T follicular helper cell (primary cell): ENCODE data around the gene SSRP1.

Experiments used
- DNase-seq: peaks from one replicate; pipeline ENCODE4 v3.0.0-alpha.2; 2020; ENCODE audit warnings: low read depth

SSRP1 gene

DNA sequence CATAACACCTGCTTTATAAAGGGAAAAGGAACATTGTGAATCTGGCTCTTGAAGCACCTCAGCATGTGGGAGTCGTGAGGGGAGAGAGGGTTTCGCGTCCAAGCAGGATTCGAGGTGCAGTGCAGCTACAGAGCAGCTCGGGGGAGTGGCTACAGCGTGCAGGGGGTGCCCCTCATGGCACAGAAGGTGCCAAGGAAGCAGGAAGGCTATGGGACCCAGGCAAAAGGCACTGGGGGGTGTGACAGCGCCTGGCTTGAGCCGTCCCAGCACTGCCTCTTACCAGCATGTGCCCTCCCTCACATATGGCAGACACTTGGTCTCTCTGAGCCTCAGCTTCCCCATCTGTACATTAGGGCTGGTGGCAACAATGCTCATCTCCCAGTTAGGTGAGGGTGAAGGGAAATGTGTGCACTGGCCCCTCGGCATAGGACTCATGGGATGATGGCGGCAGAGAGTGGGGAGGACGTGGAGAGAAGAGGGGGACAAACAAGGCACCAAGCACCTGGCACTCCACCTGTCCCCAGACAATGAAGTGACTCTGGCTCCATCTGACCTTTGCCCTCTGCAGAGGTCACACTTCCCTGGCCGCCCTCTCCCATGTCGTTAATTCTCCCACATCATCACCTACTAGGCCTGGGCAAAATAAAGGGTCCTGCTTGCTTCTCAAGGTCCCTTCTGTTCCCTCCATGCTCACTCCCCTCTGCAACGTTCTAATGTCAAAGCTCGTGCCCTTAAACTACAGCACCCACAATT lies 21.3 kb downstream of the SSRP1 start:
- DNase-seq: no peak

DNA sequence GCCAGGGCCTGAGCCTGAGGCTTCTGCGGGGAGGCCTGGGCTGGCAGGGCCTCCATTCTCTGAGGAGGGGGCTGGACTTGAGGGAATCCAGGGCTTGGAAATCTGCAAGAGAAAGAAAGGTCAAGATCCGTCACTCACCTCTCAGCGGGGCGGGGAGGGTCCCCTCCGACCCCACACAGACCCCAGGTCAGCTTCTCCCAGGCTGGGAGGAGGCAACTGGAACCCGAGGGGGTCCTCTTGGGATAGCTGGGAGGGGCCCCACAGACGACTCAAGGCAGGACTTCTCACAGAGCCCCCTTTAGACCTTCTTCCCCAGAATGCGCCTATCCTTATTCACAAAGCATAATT lies 21.9 kb downstream of the SSRP1 start:
- DNase-seq: no peak

DNA sequence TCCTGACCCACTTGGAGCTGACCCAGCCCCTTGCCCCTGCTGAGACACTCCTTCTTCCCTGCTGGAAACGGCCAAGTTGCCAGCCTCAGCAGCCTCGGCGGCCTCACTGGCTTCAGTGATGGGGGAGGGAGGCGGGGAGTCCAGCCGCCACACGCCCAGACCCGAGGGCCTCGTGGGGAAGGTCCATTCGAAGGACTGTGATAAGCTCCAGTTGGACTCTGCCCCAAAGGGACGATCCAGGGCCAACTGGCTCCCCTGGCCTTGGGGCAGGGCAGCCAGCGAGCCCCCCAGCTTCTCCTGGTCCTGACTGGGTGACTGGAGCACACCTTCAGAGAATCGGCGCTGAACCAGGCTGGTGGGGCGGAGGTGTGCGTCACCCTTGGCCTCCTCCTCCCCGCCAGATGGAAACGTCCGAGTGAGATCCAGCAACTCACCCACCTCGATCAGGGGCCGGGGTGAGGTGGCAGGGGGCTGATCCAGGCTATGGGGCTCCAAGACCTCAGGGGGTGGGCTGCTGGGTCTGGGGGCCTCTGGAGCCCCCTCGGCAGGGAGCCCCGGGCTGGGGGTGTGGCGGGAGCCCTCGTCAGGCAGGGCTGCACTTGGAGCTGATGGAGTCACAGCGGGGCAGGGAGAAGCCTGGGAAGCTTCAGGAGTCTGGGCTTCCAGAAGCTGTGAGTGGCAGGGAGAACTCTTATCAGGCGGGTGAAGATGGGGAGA lies 22.5 kb downstream of the SSRP1 start:
- no peak for DNase-seq

DNA sequence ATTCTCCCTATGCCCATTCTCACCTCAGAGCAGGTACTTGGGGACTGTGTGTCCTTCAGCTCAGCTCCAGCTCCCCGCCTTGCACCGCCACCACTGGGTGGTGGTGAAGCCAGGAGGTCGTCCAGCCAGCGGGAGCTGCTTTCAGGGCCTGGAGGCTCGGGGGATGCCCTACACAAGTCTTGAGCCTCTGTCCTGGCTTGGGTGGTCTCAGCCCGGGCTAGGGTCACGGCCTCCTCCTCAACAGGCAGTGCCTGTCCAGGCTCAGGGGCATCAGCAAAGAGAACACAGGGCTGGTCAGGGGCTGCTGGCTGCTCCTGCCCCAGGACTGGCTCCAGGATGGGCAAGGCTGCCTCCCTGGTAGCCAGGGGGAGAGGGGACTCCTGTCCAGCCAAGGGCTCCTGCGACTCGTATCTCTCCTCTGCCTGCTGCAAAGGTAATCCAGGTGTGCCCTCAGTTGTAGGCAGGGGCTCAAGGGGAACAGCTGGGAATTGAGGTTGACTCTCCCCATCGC lies 23.1 kb downstream of the SSRP1 start:
- DNase-seq: no peak

DNA sequence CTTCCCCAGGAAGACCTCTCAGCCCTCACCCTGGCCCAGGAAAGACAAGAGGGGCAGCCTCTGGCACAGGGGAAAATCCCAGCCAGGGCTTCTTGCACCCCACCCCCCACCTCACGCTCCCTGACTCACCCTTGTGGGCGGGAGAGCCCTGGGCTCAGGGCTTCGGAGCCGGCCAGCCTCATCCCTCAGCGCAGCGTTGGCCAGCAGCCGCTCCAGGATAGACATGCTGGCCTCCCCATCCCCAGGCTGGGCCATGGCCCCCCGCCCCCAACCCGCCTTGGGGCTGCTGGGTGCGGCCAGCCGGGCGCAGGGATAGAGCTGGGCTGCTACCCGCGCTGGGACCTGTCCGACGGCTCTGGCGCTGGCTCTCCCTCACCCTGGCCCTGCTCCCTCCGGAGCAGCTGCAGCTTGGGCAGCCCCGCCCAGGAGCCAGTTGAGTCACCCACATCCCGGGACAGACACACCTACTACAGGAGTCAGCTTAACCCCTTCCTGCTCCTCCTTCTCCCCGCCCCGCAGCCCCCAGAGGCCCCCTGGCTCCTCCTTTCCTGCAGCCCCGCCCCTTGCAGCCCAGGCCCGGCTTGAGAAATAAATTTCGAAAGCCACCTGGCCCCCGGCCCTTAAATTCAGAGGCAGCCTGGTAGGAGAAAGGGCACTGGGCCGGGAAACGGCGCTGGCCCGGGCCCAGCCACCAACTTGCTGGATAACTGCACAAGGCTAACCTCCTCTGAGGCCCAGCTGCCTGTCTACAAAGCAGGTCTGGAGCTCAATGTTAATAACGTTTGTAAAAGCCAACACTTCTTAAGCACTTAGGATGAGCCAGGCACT lies 24.4 kb downstream of the SSRP1 start:
- no peak for DNase-seq

DNA sequence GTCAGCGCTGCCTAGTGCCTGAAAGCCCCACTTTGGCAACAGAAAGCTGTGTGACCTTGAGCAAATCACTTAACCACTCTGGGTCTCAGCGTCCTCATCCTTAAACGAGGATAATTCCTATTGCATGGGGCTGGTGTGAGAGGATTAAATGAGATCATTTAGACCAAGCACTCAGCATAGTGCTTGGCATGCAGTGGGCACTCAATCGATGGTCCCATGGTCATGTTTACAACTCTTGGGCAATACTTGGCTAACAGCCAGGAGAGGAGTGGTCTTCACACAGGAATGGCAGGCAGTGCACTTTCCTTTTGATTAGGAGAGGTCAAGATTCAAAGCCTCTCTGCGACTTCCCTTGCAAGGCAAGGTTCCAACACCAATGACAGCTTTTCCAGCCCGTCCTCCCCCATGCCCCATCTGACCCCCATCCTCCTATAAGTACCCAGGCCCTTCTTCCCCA lies 25.0 kb downstream of the SSRP1 start:
- no peak for DNase-seq

DNA sequence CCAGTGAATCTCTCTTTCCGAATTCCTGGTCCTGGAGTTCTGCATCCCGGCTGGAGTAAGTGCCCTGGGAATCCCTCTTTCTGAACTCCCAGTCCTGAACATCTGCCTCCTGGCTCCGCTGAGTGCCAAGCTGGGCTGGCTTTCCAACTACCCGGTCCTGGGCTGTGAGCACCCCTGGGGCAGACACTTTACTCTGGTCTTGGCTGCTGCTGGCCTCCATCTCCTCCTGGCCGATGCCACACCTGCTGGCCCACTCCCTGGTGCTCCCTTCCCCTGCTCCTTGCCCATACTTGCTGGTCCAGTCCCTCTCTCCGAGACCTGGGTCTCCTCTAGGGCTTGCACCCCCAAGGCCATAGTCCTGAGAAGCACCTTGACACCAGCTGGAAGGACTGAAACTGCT lies 25.6 kb downstream of the SSRP1 start:
- no peak for DNase-seq

DNA sequence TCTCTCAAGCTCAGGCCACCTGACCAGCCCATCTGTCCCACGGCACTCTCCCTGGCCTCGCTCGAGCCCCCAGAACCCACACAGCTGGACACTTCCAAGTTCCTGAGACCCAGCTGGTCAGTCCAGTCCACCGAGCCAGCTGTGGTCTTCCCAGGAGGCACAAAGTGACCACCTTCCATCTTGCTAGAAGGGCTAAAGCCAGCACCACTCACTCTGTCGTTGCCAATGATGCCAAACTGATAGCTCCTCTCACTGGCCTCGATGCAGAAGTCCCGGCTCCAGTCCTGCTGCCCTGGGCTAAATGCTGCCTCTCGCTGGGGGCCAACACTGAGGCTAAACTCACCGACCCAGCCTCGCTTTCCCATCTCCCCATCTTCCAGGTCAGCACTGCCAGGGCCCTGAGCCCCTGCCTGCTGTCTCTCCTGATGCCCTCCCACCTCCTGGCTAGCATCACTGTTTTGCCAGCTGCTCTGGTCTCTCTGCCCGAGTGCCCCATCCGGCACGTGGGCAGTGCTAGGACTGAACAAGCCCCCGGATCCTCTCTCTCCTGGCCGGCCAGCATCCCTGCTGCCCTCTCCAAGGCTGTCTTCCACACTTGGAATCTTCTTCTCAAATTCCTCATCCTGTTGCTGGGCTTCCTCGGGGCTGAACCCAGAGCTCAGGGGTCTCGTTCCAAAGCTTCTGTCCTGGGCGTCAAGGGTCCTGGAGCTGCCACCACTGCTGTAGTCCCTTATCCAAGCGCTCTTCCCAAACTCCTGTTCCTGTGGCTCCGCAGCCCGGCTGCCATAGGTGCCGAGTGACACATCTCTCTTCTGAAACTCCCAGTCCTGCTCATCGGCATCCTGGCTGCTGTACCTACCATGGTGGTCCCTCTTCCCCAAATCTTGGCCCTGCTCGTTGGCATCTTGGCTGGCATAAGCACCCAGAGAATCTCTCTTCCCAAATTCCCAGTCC lies 26.3 kb downstream of the SSRP1 start:
- no peak for DNase-seq

DNA sequence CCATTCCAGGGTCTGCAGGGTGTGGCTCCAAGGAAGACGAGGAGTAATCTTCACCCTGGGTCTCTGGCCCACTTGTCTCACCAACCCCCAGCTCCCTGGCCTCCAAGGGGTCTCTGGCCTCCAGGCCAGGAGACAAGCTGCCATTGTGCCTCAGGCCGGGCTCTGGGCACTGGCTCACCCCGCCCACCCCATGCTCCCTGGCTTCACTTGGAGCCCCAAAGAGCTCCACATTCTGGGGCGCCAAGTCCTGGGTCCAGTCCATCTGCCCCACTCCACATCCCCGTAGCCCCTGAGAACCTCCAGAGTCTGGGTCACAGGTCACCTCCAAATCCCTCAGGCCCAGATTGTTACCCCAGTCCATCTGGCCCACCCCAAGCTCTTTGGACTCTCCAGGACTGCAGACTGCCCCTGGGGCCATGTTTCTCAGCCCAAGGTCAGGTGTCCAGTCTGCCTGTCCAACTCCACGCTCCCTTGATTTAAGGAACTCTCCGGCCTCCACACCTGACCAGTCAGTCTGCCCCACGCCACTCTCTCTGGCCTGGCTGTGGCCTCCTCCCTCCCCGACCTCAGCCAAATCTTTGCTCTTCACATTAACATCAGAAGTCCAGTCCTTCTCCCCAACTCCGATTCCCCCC lies 27.1 kb downstream of the SSRP1 start:
- no peak for DNase-seq

DNA sequence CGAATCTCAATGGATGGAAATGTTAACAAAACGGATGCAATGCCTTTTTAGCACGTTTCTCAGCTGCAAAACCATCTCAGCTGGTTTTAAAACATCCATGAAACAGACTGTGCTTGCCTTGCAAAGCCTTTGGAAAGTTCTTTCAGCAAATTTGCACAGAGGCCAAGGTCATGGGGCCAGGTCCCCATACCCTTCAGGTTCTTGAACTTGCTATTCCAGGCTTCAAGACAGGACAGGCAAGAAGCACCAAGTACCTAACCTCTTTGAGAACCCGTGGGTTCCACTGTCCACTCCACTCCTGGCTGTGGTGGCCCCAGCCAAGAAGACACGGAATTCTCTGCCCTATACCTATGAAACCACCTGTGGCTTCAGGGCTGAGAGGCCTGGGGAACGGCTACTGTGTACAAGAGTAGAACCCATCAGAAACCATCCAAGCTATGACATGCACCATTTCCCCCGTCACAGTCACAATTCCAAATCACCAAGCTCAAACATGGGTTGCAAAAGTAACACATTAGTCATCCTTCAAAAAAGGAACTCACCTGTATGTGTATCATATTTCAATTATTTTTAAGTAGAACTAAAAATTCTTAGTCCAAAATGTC lies 27.9 kb downstream of the SSRP1 start:
- DNase-seq: no peak

DNA sequence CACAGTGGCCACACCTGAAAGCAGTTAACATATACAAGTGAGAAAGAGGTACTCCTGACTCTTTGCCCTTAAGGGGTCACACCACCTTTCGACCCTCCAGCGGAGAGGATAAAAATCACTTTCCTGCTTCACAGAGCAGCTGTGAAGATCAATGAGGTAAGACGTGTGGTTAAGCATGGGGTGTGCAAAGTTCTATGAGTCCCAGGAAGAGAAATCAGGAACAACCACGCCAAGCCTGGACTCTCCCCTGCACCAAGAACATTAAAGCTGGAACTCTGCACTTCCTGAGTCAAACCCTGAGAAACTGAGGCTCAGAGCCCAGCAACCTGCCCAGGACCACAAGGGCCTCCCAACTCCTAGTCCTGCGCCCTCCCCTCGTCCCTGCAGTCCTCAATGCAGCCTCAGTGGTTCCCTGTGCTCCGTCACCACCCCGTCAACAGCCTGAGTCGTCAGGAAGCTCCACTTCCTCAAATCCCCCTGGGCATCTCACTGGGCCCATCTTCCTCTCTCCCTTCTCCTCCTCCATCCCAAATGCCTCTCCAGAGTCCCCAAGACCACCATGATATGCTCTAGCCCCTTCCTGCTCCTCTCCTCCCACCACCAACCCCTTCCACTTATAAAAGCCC lies 28.6 kb downstream of the SSRP1 start:
- no peak for DNase-seq

DNA sequence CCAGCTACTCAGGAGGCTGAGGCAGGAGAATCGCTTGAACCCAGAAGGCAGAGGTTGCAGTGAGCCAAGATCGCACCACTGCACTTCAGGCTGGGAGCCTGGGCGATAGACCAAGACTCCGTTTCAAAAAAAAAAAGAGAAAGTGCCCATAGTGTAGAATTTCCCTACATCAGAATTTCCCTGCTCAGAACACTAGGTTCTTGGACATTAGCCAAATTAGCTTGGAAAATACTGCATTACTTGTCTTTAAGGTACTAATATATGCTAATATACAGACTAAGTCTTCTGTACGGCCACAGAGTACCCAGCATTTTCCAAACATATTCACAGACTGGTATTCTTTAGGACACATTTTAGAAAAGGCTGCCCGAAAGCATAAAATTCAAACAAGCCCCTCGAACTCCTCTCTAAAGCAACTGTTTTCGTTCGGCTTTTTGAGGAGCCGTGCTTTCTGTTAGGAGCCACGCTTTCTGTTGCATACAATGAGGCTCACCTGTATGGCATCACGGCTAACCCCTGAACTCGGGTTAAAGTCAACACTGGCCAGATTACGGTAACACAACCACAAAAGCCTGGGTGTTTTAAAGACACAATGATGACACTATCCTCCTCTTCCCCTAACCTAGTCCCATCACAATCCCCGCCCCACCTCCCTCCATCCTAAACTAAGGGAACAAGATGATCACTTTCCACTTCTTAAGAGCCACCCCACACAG lies 29.4 kb downstream of the SSRP1 start:
- no peak for DNase-seq

DNA sequence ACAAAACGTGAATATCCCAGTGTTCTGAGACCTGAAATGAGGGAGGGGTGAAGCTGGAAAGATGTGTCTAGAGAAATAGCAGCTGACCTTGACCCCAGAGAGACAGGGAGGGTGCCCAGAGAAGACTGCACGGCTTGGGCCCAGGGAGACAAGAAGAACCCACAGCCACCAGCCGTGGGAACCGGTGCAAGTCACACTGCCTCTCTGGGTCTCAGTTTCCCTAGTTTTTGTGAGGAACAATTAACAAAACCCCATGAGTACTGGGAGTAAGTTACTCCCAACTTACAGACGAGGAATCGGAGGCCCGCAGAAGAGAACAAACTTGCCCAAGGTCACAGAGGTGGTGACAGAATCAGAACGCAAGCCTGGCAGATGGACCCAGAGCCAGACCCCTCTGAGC lies 30.2 kb downstream of the SSRP1 start:
- DNase-seq: no peak

DNA sequence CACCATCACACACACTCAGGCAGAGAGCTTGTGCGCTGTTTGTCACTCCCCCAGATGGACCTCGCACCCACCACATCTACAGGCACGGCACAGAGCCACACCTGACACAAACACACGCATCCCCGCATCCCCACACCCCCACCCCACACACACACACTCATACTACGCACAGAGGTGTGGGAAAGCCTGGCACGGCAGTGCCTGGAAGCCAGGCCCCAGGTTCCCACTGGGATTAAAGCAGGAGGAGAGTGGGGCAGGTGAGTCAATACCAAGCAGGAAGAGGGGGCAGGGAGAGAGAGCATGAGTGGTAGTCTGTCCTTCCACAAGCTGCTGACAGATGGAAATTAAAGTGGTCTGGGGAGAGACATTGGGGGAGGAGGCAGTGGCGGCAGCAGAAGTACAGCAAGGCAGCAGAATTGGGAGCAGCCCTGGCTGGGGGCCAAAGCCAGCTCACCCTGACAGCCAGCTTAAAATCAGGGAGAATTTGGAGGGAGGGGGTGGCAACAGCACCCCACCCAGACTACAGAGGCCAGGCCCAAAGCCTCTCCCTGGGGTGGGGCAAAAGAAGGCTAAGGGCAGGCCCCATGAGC lies 31.6 kb downstream of the SSRP1 start:
- no peak for DNase-seq

DNA sequence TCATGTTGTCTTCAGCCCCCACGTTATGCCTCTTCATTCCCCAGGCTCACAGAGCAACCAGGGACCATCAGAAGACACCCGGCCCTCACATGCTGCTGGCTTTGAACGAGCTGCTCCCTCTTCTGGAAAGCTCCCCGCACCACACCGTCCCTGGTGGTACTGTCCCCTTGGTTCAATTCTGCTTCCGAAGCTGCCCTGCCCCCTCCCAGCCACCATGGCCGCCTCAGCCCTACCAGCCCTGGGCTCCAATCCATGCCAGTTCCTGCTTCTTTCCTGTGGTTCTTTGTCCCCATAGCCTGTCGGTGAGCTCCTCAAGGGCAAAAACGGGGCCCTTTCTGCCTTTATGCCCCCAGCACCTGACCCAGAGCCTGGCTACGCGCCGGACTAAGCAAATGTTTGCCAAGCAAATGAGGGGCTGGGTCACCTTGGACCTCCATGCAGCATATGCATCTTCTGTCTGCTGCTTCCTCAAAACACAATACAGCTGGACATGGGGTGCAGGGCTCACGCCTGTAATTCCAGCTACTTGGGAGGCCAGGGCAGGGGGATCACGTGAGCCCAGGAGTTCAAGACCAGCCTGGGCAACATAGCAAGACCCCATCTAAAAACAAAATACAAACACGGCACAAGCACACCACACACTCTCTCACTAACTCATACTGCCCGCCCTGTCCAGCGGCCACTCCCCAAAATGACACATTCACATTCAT lies 32.3 kb downstream of the SSRP1 start:
- DNase-seq: no peak

DNA sequence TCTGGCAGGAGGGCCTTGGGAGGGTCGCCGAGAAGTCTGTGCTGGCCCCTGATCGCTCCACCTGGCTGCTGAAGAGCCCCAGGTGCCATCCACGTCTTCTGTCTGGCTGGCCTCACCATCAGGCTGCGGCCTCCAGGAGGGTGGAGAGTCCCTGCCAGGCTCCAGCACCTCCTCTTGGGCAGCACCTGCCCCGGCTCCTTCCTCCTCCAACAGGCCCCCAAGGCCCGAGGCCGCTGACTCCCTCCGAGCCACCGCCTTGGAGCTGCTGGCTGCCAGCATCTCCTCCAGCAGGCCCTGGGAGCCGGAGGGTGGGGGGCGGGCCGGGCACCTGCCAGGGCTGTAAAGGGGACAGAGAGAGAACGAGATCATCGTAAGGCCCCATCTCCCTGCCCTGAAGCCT lies 33.2 kb downstream of the SSRP1 start:
- DNase-seq: no peak

DNA sequence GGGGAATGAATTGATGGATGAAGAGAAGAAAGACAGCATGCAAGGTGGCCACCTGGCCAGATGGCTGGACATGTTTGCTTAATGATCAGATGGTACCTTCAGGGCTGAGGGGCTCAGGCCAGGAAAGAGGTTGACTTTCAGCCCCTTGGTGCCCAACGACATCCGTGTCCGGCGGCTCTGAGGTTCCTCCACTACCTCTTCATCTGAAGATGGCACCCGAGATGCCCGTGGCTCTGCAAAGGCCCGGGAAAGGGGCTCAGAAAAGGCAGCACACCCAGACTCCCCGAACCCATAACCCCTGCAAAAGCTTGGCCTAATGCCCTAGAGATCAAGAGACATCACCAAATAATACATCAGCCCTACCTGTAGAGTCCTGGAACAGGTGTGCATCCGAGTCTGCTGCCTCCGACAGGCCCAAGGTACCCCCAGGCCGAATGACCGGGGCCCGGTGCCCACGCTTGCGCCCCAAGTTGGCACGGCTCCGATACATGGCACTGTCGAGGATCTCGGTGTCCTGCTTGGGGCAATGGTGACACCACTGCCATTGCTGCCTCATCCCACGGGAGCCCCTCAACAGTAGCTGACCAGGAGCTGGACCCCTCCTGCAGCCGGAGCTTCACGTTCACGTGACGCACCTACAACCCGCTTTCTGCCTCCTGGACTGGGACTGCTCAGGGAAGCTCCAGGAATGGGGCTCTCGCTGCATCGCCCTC lies 33.8 kb downstream of the SSRP1 start:
- no peak for DNase-seq

DNA sequence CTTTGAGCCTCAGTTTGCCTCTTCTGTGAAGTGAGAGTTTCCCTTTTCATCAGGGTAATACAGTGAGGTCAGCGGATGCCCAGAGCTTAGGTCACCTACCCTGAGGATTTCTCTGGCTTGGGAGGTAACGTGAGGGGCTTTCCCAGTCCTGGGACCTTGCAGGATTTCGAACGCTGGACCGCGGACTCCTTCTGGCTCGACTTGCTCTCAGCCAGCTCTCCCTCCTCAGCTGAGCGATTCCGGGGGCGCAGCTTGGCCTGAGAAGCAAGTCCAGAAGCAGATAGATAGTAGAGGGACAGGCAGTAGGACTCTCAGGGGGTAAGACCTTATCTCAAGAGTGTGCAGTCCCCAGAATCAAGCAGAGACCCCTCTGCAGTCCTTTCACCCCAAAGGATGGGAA lies 34.9 kb downstream of the SSRP1 start:
- no peak for DNase-seq
